ENCODE results near the gene ZNF44.

Gene ZNF44

GRCh38 chr19:12278713-12279112, 16.0 kb downstream of the ZNF44 start:
- H3K4me3 ChIP-seq (ENCODE audit: low read depth, low read length) = no peak overlapping the region
- TF ChIP-seq, protein P1, sequence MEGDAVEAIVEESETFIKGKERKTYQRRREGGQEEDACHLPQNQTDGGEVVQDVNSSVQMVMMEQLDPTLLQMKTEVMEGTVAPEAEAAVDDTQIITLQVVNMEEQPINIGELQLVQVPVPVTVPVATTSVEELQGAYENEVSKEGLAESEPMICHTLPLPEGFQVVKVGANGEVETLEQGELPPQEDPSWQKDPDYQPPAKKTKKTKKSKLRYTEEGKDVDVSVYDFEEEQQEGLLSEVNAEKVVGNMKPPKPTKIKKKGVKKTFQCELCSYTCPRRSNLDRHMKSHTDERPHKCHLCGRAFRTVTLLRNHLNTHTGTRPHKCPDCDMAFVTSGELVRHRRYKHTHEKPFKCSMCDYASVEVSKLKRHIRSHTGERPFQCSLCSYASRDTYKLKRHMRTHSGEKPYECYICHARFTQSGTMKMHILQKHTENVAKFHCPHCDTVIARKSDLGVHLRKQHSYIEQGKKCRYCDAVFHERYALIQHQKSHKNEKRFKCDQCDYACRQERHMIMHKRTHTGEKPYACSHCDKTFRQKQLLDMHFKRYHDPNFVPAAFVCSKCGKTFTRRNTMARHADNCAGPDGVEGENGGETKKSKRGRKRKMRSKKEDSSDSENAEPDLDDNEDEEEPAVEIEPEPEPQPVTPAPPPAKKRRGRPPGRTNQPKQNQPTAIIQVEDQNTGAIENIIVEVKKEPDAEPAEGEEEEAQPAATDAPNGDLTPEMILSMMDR (IDR thresholded peaks at IDR 0.05; ENCODE audit: borderline replicate concordance, insufficient read depth, low read depth, low read length) = no peak

GRCh38 chr19:12272980-12273901, 21.4 kb downstream of the ZNF44 start:
- no peak overlapping the region for H3K4me3 ChIP-seq (ENCODE audit: low read depth, low read length)
- TF ChIP-seq, protein P1 (IDR thresholded peaks at IDR 0.05; ENCODE audit: borderline replicate concordance, insufficient read depth, low read depth, low read length) = no peak

DNA sequence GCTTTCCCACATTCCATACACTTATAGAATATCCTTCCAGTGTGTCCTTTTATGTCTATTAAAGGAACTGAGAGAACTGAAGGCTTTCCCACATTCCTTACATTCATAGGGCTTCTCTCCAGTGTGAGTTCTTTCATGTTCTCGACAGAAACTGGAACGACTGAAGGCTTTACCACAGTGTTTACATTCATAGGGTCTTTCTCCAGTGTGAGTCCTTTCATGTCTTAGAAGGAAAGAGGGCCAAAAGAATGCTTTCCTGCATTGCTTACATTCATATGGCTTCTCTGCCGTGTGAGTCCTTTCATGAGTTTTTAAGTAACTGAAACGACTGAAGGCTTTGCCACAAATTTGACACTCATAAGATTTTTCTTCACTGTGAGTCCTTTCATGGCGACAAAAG, 22.3 kb downstream of the ZNF44 start:
- H3K4me3 ChIP-seq (ENCODE audit: low read depth, low read length) = no peak overlapping the region
- TF ChIP-seq, protein P1 (IDR thresholded peaks at IDR 0.05; ENCODE audit: borderline replicate concordance, insufficient read depth, low read depth, low read length) = no peak

DNA sequence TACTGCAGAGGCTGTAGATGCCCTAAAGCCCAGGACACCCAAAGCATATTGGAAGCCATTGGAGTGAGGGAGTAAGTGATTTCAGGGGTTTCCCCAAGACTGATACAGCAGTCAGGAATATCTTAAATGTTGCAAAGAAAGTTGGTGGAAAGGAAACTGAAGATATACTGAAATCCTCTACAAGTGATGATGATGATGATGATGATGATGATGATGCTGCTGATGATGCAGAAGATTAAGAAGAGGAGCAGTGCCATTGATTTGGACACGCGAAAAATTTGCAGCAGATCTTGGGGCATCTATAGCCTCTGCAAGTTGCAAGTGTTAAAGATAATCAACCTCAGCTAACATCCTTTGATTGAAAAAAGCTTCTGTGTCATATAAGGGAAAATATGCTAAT, 23.8 kb downstream of the ZNF44 start:
- H3K4me3 ChIP-seq (ENCODE audit: low read depth, low read length) = no peak overlapping the region
- TF ChIP-seq, protein P1 (IDR thresholded peaks at IDR 0.05; ENCODE audit: borderline replicate concordance, insufficient read depth, low read depth, low read length) = no peak

DNA sequence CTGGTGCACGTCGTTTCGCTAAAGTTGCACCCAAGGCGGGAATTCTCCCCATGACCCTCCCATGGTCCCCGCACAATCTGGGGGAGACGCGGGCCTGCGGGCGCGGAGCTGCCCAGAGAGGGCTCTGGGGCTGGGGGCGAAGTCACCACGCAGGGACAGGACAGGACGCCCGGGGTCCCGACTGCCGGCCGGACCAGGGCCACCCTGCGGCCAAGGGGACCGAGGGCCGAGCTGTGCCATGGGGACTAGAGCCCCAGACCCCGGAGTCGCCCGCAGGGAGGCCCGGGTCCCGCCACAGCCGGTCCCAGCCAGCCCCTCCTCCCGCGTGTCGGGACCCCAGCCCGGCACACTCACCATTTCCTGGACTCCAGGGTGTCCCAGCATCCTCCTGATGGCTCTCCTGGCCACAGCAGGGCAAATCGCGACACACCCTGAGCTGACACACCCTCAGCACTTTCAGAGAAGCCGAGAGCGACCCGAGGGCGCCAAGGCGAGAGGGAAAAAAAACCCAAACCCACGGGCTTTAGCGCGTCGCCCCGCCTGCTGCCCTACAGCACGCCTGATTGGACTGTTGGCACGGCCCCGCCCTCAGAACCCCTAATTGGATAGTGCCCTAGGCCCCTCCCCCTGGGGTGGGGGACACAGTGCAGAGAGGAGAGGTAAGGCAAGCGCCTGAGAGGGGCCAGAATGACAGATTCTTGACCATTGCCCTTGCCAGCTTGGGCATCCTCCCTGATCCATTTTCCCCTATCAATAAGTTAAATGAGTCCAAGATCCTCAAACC, 28.6 kb downstream of the ZNF44 start:
- H3K4me3 ChIP-seq (ENCODE audit: low read depth, low read length) = no peak overlapping the region
- TF ChIP-seq, protein P1 (IDR thresholded peaks at IDR 0.05; ENCODE audit: borderline replicate concordance, insufficient read depth, low read depth, low read length) = no peak

DNA sequence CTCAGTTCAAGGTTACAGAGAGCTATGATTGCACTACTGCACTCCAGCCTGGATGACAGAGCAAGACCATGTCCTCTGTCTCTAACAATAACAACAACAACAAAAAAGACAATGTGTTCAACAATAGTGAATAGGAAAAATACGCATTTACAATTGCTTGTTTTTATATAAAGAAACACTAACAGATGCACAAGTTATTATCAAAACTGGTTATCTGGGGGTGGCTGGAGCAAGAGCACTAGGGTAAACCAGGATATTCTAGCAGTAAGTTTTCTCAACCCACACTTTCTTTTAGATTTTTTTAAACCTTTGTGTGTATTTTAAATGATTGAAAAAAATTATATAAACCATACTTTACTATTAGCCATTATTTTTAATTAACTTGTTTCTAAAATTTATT, 33.1 kb downstream of the ZNF44 start:
- TF ChIP-seq, protein P1 (IDR thresholded peaks at IDR 0.05; ENCODE audit: borderline replicate concordance, insufficient read depth, low read depth, low read length) = no peak
- H3K4me3 ChIP-seq (ENCODE audit: low read depth, low read length) = no peak overlapping the region
